HCEC 1CT (cell line): ENCODE results near the gene FMC1.
"Not testable (repeated sequence)": the region's sequence is repeated elsewhere in the genome, so short reads cannot be mapped to it uniquely, and the experiment has no call there.

ENCODE experiments used
- DNase-seq: peaks from one replicate; pipeline ENCODE4 v3.0.0-alpha.2; 2017

The FMC1 gene

GRCh38 chr7:139341776-139342226, 664 bp downstream of the FMC1 start:
- DNase-seq = no peak

DNA sequence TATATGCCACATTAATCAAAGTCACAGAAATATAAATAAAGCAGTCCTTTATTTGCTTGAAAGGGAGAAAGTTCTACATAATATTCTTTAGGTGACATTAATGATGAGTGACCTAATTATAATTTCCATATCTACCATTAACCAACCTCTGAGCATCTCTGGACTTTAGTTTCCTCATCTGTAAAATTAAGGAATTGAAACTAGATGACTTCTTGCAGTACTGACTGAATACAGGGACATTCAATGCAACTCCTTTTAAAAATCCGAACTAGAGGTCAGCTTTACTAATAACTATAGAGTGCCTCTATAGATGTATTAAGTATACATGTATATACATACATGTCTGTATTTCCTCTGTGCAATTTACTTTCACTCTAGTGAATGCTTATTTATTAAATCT, 3.9 kb downstream of the FMC1 start:
- DNase-seq = no peak

- no peak for DNase-seq
These were observed 9.9 kb downstream of the FMC1 start for GRCh38 chr7:139351027-139351426.

GRCh38 chr7:139354729-139355128, 13.6 kb downstream of the FMC1 start:
- DNase-seq = no peak

DNA sequence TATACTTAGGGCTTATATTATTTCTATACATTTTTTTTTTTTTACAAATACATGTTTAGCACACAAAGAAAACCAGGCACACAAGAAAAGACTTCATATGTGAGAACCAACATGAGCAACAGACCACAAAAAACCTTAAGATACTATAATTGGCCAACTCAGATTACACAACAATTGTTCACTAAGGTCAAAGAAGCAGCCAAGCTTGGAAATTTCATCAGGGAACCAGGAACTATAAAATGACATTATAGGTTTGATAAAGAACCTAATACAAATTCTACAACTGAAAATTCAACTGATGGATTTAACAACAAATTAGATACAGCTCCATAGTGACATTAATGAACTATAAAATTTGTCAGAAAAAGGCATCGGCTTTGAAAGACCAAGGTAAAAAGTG, 14.2 kb downstream of the FMC1 start:
- peak; percentile 47 for DNase-seq

GRCh38 chr7:139357729-139358506, 16.8 kb downstream of the FMC1 start:
- not testable (repeated sequence) for DNase-seq

DNA sequence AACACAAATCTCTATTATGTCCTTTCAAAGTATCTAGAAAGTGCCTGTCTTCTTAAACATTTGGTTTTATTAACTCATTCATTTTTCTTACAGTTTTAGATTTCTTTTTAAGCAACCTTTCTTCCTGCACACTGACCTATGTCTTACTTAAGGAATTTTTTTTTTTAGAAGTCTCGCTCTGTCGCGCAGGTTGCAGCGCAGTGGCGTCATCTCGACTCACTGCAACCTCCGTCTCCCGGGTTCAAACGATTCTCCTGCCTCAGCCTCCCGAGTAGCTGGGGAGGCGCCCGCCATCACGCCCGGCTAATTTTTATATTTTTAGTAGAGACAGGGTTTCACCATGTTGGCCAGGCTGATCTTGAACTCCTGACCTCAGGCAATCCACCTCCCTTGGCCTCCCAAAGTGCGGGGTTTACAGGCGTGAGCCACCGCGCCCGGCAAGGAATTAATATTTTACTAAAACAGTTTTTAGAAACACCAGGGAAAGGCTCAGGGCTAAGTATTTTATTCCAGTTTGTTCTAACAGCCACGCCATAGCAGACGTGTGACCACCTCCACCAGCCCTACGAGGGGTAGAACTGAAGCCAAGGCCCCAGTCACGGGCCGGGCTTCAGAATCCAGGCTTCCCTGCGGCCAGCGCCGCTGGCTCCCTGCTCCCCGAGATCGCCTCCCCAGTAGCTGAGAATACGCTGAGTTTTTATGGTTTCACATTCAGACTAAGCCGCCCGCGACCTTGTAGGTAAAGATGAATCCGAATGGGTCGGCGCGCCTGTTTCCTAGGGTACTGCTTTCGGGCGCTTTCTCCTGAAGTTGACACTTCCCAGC, 17.6 kb downstream of the FMC1 start:
- peak; percentile 14 for DNase-seq

DNA sequence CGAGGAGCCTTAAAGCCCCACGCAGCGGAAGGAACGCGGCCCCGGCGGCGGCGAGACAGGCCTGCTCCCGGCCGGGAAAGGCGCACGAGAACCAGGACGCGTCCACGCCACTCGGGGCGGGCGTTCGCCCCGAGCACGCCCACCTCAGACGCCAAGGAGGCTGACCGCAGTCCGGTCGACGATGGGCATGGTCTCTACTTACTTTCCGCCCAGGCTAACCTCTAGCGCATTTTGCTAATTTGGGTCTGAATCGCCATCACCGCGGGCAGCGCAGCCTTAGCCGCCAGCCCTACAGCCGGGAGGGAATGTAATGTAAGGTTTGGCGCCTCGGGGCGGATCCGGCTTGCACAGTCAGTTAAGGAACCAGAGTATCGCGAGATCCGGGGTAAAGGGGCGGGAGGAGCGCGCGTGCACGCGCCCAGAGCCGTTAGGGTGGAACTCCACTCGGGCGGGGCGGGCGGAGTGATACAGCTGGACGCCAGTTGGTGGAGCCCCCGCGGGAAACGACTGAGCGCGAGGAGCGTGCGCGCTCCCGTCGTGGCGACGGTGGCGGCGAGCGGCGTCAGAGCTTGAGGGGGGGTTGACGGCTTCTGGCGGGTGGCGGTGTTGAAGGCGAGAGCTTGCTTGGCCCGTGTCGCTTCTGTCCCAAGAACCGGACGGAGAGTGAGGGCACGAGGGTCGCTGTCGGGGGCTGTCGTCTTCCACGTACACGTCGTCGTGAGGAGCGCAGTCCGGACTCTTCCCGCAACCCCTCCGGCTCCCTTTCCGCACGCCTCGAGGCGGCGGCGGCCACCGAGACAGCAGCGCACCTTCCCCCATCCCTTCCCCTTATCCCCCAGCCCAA, 18.5 kb downstream of the FMC1 start, which contains the start of gene LUC7L2:
Gene LUC7L2, plus strand, starts transcription at position 529 of the 844 bp plus-strand sequence. CDS start 368 bp downstream, outside the sequence.
- DNase-seq = peak; percentile 99

GRCh38 chr7:139360210-139360947, 19.2 kb downstream of the FMC1 start:
- peak; percentile 86 for DNase-seq

DNA sequence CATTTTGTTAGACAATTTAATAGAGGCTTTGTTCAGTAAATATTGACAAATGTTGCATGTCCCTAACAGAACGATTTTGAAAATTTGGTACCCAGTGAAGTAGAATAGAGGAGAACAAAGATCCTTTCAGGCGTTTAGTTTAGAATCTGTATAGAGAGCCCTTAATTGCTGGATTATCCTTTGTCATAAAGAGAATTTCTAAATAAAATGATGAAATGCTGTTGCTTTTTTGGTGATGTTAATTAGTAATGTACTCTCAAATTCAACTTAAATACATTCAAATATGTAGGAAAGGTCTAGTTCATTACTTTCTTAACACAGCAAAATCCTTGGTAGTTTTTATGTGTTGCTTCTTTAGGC, 19.8 kb downstream of the FMC1 start:
- DNase-seq = no peak

DNA sequence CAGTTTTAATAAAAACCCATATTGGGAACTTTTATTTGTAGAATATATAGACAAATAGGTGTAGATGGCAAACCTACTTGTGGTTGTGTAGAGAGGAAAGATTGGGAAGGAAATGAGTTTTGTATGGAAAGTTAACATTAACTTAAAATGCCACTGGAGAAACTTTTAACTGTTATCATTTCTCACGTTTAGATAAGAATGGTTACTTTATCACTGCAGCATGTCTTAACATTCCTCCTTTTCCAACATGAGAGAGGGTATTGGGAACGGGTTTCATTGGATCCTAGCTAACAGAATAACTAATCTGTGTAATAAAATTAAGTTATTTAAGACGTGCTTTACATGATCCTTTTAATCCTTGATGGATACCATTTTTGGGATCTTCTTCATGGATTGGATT, 20.4 kb downstream of the FMC1 start:
- no peak for DNase-seq

DNA sequence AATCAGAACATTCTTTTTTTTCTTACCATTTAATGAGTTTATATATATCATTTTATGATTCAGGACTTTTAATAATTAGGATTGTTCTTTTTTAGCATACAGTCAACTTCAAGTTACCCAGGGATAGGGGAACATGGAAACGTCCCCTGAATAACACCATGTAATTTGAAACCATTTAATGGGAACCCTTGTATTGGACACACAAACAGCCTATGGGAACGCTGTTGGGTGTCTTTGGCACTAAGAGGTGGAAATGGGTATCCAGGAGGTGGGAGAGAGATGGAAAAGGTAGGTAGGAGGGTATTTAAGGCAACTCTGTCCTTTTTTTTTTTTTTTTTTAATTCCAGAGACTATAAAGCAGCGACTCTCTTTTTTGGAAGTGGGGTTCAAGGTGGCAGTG, 21.2 kb downstream of the FMC1 start:
- DNase-seq = no peak

DNA sequence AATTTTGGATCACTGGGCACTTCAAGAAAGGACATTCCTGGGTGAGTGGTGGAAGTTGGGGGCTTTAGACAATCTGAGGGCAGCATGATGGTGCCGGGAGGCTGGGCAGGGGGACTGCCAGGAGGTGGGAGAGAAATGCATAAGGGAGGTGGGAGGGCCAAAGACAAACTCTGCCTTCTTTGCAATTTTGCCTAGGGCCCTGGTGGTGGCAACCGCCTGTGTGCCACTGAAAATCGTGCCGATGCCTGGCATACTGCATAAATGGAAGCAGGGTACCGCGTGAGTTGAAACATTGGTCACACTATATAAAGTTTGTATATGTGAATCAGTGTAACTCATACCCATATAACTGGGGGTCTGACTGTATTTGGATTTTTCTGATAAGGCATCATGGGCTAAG, 21.8 kb downstream of the FMC1 start:
- no peak for DNase-seq

DNA sequence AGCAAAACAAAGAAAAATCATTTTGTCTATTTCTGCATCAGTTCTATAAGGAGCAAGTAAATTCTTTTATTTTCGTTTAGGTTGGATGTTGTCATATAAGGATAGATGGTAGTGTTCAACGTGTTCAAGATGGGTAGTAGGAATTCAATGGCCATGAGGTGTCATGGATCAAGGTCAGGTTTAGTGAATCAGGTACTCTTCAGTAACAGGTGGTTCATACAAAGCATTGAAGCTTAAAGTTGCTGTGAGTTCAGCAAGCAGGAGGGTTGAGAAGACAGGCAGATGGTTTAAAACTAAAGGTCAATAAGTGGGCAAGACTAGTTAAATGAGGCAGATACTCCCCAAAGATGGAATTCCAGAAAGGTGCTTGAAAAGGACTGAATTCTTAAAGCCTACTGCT, 24.2 kb downstream of the FMC1 start:
- no peak for DNase-seq

DNA sequence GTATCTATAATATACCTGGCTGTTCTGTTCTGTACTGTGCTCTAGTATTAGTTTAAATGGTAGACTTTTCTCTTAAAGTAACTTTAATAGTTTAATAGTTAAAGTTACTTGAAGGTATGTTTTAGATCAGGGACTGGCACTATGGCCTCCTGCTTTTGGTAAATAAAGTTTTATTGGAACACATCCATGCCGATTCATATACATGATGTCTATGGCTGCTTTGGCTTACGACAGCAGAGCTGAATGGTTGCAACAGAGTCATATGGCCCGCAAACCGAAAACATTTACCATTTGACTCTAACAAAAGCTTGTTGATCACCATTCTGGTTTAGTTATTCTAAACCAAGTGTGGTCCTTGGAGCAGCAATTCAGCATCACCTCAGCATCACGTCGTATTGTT, 25.3 kb downstream of the FMC1 start:
- no peak for DNase-seq

GRCh38 chr7:139367438-139368155, 26.5 kb downstream of the FMC1 start:
- no peak for DNase-seq

GRCh38 chr7:139370301-139370942, 29.3 kb downstream of the FMC1 start:
- no peak for DNase-seq

GRCh38 chr7:139370943-139371313, 29.8 kb downstream of the FMC1 start:
- DNase-seq = no peak

DNA sequence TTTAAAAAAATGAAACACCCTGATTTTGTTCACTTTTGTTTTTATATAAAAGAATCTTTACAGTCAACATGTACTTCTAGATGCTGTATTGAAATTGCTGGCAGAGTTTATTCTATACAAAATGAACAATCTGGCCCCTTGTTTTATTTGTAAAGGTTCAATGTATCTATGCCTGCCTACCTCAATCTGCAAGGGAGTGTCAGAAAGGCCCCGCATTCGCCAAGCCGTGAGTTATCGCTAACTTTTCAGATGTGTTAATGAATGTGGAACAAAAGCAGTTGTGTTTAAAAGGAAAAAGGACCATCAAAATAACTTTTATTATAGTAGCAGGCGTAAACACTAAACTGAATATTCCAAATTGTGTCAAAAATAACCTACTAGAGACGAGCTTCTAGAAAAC, 33.1 kb downstream of the FMC1 start:
- DNase-seq = no peak

- DNase-seq = no peak
These were observed 41.3 kb downstream of the FMC1 start for GRCh38 chr7:139382439-139382838.

- no peak for DNase-seq
These were observed 43.5 kb downstream of the FMC1 start for GRCh38 chr7:139384611-139385010.
